NCI-H2081 treated with DMSO at 0.1 percent for 48 hours (cell line): ENCODE data around the gene C16orf82.
"Not testable (repeated sequence)": the region's sequence is repeated elsewhere in the genome, so short reads cannot be mapped to it uniquely, and the experiment has no call there.

Experiments used
- DNase-seq: peaks from one replicate; lab custom pipeline; 2025; lab: John Stamatoyannopoulos, UW

Gene C16orf82

GRCh38 chr16:27066668-27067537 is at the start of gene C16orf82:
TSS of gene C16orf82 (plus strand) at chr16:27066927.
- no peak for DNase-seq

- DNase-seq, result no peak
These were observed 46.7 kb upstream of the C16orf82 start for GRCh38 chr16:27020031-27020430.

- DNase-seq, result no peak
These were observed 42.7 kb upstream of the C16orf82 start for GRCh38 chr16:27024010-27024409.

DNA sequence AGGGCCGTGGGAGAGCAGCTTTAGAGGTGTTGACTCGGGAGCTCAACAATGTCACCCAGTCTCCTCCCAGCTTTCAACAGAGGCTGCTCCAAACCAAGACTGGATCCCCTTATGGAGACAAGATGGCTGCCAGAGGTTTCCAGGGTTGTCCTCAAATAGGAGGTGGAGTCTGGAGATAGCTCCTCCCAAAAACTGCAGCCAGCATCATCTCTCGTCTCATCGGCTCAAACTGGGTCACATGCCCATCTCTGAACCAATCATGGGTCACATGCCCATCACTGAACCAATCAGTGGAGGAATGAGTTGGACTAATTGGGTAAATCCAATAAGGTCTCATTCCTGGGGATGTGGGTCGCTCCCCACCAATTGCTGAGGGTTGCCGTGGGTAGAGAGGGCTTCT is 41.1 kb upstream of the C16orf82 start:
- no peak for DNase-seq

GRCh38 chr16:27027971-27028370 is 38.8 kb upstream of the C16orf82 start:
- DNase-seq, result no peak

GRCh38 chr16:27028591-27029110 is 38.1 kb upstream of the C16orf82 start:
- DNase-seq, result no peak

GRCh38 chr16:27029525-27029924 is 37.2 kb upstream of the C16orf82 start:
- no peak for DNase-seq

DNA sequence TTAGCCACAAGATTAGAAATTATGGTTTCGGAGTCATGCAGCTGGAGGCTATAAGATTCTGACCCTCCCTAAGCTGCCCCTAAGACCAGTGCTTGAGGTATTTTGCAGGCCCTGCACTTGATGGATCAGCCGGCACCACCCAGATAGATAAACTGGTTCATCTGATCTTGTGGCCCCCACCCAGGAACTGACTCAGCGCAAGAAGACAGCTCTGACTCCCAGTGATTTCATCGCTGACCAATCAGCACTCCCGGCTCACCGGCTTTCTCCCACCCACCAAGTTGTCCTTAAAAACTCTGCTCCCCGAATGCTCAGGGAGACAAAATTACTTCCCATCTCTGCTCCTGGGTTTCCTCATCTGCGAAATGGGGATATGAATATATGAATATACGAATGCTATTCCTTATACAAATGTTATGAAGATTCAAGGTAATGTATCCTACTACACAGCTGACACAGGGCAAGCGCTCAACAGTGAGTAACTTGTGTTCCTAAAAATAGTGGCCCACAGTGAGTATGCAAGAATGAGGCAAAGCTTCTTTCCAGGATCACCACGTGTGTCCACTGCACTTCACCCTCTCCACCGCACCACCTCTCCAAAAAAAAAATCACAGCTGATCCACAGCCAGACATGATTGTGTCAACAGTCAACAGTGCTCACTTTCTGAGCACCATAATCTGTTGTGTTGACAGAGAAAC is 33.3 kb upstream of the C16orf82 start:
- DNase-seq, result no peak

DNA sequence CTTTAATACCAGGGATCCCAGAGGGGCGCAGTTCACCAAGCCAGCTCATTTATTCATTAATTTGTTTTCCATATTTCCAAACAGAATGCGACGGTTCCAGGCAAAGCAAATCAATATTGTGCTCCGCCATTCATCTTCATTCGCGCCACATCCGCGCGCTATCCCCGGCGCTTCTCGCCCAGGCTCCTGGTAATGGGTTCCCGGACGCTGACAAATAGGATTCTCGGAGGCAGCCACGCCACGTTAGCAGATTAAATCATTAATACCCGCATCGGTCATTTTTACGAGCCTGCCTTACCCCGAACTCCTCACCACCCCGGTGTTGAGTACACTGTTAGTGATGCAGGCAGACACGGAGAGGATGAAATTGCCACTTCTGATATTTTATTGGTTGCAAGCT is 26.0 kb upstream of the C16orf82 start:
- no peak for DNase-seq

DNA sequence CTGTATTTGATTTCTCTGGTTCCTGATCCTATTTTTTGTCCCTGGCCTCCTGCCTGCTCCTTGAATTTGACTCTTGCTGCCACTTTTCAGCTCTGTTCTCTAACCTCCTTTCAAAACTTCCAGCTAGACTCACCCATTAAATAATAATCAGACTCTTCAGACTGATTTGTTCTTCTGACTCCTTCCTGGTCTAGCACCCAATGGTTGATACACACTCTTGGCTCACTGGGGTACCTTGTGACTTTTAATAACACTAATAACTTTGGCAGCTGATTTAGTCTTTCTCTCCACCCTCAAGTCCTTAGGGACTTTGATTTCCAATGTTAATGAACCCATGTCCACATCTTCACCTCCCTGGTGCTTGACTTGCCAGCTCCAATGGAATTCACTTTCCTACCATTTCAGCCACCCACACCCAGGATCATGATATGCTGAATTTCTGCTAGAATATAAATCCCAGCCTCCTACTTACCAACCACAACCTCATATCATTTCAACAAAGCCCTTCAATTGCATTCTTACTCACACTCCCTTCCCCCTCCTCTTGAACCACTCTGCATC is 19.7 kb upstream of the C16orf82 start:
- no peak for DNase-seq

DNA sequence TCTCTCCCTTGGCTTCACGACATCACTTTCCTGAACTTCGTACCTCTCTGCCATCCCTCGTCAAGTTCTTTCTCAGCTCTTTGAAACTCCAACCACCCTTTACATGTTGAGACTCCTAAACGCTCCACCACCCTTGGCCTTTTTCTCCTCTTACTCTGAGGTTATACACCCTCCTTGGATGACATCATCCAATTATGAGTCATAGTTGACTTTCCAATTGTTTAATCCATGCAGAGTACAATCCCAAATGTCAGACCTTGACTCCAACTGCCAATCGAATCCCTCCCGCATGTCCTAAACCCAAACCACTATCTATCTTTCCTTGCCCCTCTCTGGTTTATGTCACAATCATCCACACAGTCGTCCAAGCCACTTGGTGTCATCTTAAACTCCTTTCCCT is 18.4 kb upstream of the C16orf82 start:
- no peak for DNase-seq

DNA sequence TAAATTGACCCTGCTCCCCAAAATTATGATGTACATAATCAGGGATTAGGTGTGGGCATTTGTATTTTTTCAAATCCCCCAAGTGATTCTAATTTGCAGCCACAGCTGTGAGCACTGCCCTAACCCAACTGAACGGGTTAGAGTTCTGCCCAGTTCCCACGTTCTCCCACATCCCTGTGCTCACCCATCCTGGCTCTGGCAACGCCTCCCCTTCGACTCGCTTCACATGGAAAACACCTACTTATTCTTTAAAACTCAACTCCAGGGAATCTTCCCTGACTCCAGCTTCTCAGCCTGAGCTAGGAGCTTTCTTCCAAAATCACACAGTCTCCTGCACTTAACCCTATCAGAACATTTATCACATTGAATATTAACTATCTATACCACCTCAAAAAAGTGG is 17.6 kb upstream of the C16orf82 start:
- DNase-seq, result no peak

DNA sequence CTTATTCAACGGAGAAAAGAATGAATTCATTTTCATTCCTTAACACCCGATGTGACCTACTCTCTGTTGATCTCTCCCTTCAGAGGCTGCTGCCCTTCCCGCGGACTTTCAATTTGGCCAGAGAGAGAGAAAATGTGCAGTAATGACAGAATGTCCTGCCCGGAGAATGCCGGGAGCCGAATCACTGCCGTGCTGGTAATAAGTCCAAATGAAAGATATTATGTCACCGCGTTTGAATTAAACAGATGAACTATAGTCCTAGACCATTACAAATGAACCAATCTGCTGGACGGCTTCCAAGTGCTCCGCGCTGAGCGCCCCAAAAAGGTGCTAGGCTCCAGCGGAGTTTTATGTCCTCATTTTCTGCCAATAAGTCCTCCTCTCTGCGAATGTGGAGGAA is 14.7 kb upstream of the C16orf82 start:
- no peak for DNase-seq

GRCh38 chr16:27053996-27054395 is 12.7 kb upstream of the C16orf82 start:
- DNase-seq, result no peak

DNA sequence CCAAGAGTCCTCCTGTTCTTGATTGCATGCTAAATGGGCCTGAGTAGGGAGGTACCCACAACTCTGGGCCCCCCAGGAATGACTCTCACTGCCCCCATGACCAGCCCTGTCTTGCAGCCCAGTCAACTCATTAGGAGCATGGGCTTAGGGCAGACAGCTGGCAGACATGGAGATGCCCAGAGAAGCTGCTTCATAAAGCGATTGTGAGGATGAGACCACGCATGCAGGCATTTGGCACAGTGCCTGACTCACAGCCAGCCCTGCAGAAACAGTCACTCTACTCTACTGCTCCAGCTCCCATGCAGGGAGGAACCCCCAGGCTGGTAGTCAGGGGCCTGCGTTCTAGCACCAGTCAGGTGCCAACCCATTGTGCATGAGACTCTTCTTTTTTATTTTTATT is 8.4 kb upstream of the C16orf82 start:
- no peak for DNase-seq

DNA sequence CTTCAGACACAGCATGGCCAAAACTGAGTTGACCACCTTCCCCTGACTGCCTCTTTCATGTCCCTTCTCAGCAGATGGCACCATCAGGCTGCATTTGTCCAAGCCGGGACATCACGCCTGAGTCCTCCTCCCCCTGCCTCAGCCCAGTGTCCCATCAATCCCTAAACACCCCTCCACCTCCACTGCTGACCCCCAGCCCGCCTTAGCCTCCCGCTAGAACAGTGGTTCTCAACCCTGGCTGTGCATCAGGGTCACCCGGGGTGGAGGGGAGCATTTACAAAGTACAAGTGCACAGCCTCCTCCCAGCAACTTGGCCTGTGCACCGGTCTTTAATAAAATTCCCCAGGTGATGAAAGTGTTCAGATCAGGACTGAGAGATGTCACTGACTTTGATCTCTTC is 4.0 kb downstream of the C16orf82 start:
- no peak for DNase-seq

DNA sequence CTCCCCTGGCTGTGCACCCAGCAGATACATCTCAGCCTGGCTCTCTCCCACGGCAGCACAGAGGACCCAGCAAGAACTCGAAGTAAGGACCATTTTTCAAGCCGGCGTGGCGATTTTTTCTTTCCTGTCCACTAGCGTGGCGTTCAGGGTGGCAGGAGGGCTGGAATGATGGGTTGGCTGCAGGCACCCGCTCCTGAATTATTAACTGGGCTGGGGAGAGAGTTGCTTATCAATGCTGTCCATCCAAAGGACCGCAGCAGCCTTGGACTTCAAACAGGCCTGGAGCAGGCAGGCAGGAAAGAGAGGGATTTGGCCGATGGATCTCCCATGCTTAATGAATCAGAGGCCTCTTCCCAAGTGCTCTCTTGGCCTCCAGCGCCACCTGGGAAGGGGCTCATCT is 7.0 kb downstream of the C16orf82 start:
- DNase-seq, result no peak

DNA sequence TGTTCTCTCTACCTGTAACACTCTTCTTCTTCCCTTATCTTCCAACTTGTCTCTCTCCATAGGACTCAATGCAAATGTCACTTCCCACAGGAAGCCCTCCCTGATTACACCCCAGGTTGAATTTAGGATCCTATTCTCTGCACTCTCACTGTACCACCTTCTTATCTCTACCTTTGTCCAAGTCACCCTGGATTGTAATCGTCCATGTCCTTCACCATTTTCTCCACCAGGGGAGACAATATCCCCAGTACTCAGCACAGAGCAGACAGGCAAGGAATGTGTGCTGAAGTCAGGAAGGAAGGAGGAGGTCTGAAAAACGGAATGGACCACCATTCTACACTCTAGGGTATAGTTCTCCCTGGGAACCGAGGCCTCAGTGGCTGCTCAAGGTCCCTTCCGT is 14.2 kb downstream of the C16orf82 start:
- no peak for DNase-seq

GRCh38 chr16:27083861-27084261 is 17.1 kb downstream of the C16orf82 start:
- DNase-seq, result no peak

DNA sequence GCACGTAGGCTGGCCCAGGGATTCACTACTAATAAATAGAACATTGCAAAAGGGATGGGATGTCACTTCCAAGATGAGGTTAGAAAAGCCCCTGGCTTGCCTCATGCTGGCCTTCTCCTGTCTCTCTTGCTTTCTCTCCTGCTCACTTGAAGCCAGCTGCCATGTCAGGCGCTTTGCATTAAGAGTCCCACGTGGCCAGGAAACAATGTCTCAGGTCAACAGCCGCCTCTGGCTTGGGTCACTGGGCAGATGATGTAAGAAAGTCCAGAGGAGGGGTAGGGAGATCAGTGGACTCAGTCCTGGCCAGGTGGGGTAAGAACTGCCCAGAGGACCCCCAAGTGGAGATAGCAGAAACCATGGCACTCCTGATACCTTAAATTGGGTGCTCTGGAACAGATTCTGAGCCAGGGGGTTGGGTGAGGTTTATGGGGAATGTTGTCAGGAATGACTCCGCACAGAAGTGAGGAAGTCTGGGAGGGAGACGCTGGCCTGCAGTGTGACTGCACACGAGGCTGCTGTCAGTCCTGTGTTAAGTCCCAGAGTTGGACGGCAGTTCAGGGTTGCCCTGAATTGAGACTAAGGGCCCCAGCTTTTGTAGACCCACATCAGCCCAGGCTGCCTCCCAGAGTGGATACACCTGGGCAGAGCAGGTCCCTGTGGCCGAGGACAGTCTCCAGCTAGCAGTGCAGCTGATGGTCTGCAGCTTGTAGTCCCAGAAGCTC is 17.7 kb downstream of the C16orf82 start:
- DNase-seq, result no peak

GRCh38 chr16:27085182-27085581 is 18.5 kb downstream of the C16orf82 start:
- DNase-seq, result no peak

- not testable (repeated sequence) for DNase-seq
These were observed 19.3 kb downstream of the C16orf82 start for GRCh38 chr16:27086031-27086430.
